ENCODE data around the gene AKR1B1. TPM values are rescaled to one million over a fixed set of nuclear protein-coding genes. Genes with fewer than 3 reads are reported as not detected.

The AKR1B1 gene
- total RNA-seq, 2 donors from 2014 or later = 30.5 to 75.0 TPM

DNA sequence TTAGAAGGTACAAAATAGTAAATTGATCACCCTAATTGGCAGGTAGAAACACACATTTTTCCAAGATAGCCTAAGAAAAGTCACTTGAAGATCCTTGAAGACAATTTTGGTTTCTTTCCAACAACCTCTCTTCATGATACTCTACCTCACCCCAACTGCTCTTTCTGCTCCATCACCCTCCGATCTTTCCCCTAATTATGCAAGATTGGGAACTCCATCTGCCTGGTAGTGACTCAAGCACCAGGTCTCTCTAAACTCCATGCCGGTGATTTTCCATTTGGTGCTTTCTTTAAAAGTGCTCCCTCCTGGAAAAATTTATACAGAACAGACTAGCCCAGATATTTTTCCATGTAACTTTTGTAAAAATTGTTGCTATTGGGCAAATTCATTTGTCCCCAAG is 1.1 kb upstream of the AKR1B1 start:
- WGBS = 92% methylated on average over 2 of the region's 2 CpGs
- intact Hi-C loops (cut with DNase I) = no loop called here
- Histone ChIP-seq H3K4me3 (no peak overlapping the region), H3K4me1 (replicated peaks) (no peaks in the 10 kb centered on the region), H3K9me3 (no peaks in the 10 kb centered on the region), H3K27me3 (replicated peaks; ENCODE audit: insufficient read depth) (no peaks in the 10 kb centered on the region), H3K36me3 (no peaks in the 10 kb centered on the region), H3K27ac (no peak overlapping the region)
- TF ChIP-seq, protein P1, sequence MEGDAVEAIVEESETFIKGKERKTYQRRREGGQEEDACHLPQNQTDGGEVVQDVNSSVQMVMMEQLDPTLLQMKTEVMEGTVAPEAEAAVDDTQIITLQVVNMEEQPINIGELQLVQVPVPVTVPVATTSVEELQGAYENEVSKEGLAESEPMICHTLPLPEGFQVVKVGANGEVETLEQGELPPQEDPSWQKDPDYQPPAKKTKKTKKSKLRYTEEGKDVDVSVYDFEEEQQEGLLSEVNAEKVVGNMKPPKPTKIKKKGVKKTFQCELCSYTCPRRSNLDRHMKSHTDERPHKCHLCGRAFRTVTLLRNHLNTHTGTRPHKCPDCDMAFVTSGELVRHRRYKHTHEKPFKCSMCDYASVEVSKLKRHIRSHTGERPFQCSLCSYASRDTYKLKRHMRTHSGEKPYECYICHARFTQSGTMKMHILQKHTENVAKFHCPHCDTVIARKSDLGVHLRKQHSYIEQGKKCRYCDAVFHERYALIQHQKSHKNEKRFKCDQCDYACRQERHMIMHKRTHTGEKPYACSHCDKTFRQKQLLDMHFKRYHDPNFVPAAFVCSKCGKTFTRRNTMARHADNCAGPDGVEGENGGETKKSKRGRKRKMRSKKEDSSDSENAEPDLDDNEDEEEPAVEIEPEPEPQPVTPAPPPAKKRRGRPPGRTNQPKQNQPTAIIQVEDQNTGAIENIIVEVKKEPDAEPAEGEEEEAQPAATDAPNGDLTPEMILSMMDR (IDR thresholded peaks at IDR 0.05) = no peak
- TF ChIP-seq POLR2AphosphoS5 (IDR thresholded peaks at IDR 0.05) (no peak), POLR2A (IDR thresholded peaks at IDR 0.05) (no peak)
- no peak for DNase-seq (ENCODE audit: low spot score)

DNA sequence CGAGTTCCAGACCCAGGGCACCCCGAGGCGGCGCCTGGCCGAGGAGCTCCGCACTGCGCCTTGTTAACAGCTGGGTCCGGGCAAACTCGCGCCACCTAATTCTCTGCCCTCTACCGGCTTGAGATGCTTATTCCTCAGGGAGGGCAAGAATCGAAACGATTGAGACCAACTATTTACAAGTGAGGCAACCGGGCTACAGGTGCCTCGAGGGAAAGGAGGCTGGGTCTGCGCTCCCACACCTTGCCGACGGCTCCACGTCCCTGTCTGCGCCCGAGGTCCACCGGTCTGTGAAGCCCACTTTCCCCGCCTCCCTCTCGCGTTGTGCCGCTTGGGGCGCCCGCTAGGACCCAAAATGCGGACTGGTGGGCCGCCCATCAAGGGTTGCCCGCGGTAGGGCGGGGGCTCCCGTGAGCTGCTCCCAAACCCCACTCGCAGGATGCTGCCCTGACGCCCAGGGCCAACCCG is 527 bp downstream of the AKR1B1 start:
- peak; percentile 25 for DNase-seq (ENCODE audit: low spot score)
- Histone ChIP-seq H3K4me3 (peak overlapping the region; percentile 57 to 83), H3K27ac (peak overlapping the region; percentile 75 to 81), H3K27me3 (replicated peaks; ENCODE audit: insufficient read depth) (no peaks in the 10 kb centered on the region), H3K9me3 (no peaks in the 10 kb centered on the region), H3K4me1 (replicated peaks) (no peaks in the 10 kb centered on the region), H3K36me3 (no peaks in the 10 kb centered on the region)
- under 1% methylated on average over 21 of the region's 37 CpGs for WGBS
- no peak for TF ChIP-seq POLR2A (IDR thresholded peaks at IDR 0.05)
- TF ChIP-seq, protein P1 (IDR thresholded peaks at IDR 0.05) = peak in 2 of 4 experiments; percentile 10 to 32
- TF ChIP-seq POLR2AphosphoS5 (IDR thresholded peaks at IDR 0.05) = no peak
- intact Hi-C loops (cut with DNase I) = no loop called here

DNA sequence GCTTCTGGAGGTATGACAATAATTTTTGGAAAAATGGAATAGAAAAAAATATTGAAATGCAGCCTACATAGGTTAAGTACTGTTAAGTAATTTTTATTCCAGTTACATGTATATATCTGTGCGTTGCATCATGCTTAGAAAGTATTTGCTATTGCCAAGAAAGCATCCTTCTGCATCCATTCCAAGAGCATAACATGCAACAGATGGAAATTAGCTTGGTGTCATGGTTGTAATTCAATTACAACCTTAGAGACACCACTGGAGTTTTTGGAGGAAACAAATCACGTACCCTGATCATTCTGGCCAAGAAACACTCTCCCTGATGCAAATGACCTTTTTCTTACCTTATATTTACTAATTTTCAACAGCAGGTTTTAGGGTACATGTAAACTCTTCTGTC is 1.7 kb downstream of the AKR1B1 start:
- Histone ChIP-seq H3K27me3 (replicated peaks; ENCODE audit: insufficient read depth) (no peaks in the 10 kb centered on the region), H3K27ac (no peak overlapping the region), H3K36me3 (no peaks in the 10 kb centered on the region), H3K4me1 (replicated peaks) (no peaks in the 10 kb centered on the region), H3K4me3 (no peak overlapping the region), H3K9me3 (no peaks in the 10 kb centered on the region)
- WGBS = 88% methylated on average over 2 of the region's 2 CpGs
- TF ChIP-seq POLR2AphosphoS5 (IDR thresholded peaks at IDR 0.05) (no peak), POLR2A (IDR thresholded peaks at IDR 0.05) (no peak)
- no peak for DNase-seq (ENCODE audit: low spot score)
- intact Hi-C loops (cut with DNase I) = no loop called here

DNA sequence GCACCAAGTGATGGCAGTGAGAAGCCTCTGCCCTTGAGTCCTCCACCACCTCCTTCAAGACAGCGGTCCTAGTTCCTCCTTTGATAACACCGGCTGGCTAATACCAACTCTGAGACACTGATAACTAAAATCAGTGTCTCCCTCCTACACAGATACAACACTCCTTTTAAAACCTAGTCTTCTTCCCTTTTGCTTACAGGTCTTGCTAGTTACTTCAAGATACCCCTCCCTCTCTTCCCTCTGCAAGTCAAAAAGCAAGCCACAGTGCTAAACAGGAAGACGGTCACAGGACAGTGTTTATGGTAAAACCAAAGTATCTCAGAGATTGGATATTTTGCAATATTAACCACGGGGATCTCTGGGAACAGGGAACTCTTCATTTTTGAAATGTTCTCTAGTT is 4.6 kb downstream of the AKR1B1 start:
- H3K27me3 ChIP-seq (replicated peaks; ENCODE audit: insufficient read depth) = no peaks in the 10 kb centered on the region
- H3K9me3 ChIP-seq = no peaks in the 10 kb centered on the region
- H3K36me3 ChIP-seq = no peaks in the 10 kb centered on the region
- no peak for DNase-seq (ENCODE audit: low spot score)
- WGBS = 82% methylated on average over 4 of the region's 4 CpGs
- intact Hi-C loops (cut with DNase I) = no loop called here
- H3K4me3 ChIP-seq = no peak overlapping the region
- TF ChIP-seq, protein P1 (IDR thresholded peaks at IDR 0.05) = no peak
- TF ChIP-seq POLR2AphosphoS5 (IDR thresholded peaks at IDR 0.05) (no peak), POLR2A (IDR thresholded peaks at IDR 0.05) (no peak)
- H3K27ac ChIP-seq = no peak overlapping the region
- no peaks in the 10 kb centered on the region for H3K4me1 ChIP-seq (replicated peaks)

DNA sequence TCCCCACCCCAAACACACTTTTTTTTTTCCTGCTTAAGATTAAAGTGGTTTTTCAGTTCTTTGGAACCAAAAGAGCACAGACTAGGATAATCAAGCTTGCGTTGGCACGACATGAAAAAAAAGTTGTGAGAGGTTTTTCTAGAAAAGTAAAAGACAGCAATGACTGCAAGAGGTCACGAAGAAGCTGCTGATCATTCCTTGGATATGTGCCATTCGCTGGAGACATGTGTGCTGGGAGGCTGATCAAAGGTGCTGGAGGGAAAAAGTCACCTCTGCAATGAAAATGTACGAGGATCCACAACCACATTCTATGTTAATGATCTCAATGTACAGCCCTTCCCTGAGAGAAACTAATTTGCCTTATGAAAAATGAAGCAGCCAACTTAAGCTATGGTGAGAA is 5.4 kb downstream of the AKR1B1 start:
- no peaks in the 10 kb centered on the region for H3K4me1 ChIP-seq (replicated peaks)
- 60% methylated on average over 5 of the region's 5 CpGs for WGBS
- no peak overlapping the region for H3K4me3 ChIP-seq
- no peaks in the 10 kb centered on the region for H3K27me3 ChIP-seq (replicated peaks; ENCODE audit: insufficient read depth)
- TF ChIP-seq POLR2AphosphoS5 (IDR thresholded peaks at IDR 0.05) = no peak
- no peak for TF ChIP-seq POLR2A (IDR thresholded peaks at IDR 0.05)
- TF ChIP-seq, protein P1 (IDR thresholded peaks at IDR 0.05) = no peak
- H3K27ac ChIP-seq = no peak overlapping the region
- no peak for DNase-seq (ENCODE audit: low spot score)
- no peaks in the 10 kb centered on the region for H3K9me3 ChIP-seq
- intact Hi-C loops (cut with DNase I) = no loop called here
- H3K36me3 ChIP-seq = no peaks in the 10 kb centered on the region

Data from prostate gland (tissue), 2 donors.